T-helper 1 cell treated with Interleukin-12 subunit alpha and Interleukin-12 subunit beta and Interleukin-4 antibody, amounts not matched to agents 30 ng/mL and 1 ng/mL, for 36 hours (primary cell): ENCODE results near the gene RAB5B. TPM values are rescaled to one million over a fixed set of nuclear protein-coding genes. Genes with fewer than 3 reads are reported as not detected.
"Not testable (repeated sequence)": the region's sequence is repeated elsewhere in the genome, so short reads cannot be mapped to it uniquely, and the experiment has no call there.

Experiments
- intact Hi-C: fragments of 100-400 bp; cut with micrococcal nuclease; formaldehyde crosslinking; loops from one replicate; pipeline ENCODE4 v1.15.1; 2024
- total RNA-seq: library from RNA; stranded (reverse); gene quantifications from 2 replicates; pipeline ENCODE4 v1.2.3, GENCODE V29; 2022

RAB5B gene
- total RNA-seq, 1 donor from 2014 or later = 68.8 TPM

GRCh38 chr12:55979069-55979468 lies 5.2 kb downstream of the RAB5B start:
- intact Hi-C loops = no loop called here

GRCh38 chr12:55981882-55982281 lies 8.0 kb downstream of the RAB5B start:
- intact Hi-C loops = not testable (repeated sequence)

DNA sequence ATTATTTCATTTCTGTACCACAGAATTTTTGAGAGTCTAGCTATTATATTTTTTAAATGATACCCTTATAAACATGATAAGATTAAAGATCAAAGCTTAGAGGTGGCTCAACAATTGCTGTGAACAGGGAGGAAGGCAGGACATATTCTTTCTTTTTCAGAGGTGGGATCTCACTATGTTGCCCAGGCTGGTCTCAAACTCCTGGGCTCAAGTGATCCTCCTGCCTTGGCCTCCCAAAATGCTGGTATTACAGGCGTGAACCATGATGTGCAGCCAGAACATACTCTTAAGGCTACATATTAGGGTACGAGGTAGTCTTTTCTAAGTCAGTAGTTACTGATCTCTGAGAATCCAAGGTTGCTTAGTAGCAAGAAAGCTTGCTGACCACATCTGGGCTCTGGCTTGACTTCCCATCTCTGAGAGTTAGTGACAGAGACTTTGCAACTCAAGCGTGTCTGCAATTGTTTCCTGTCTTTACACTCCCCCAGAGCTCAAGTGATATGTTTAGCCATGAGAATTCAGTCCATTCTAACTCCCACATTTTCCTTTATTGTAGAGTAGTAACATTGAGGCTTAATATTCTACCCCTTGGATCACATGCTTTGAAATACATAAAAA lies 8.6 kb downstream of the RAB5B start:
- intact Hi-C loops = no loop called here

DNA sequence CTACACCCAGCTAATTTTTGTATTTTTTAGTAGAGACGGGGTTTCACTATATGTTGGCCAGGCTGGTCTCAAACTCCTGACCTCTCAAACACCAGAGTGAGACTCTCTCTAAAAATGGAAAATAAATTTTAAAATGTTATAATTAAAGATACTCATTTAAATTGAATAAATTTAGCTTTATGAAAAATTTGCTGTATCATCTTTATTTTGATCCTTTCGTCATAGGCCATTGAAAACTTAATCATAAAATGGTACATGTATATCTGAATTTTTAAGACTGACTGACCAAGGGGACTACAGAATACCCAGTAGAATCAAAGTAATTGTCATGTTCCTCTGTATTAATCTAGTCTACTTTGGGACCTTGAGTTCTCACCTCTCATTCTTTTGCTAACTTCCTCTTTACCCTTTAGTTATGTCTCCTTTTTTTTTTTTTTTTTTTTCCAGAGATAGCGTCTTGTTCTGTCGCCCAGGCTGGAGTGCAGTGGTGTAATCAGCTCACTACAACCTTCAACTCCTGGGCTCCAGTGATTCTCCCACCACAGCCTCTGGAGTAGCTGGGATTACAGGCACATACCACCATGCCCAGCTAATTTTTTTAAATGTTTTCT lies 9.5 kb downstream of the RAB5B start:
- intact Hi-C loops = no loop called here

GRCh38 chr12:55984861-55985260 lies 11.0 kb downstream of the RAB5B start:
- intact Hi-C loops = no loop called here

GRCh38 chr12:55985341-55985740 lies 11.5 kb downstream of the RAB5B start:
- intact Hi-C loops = no loop called here

DNA sequence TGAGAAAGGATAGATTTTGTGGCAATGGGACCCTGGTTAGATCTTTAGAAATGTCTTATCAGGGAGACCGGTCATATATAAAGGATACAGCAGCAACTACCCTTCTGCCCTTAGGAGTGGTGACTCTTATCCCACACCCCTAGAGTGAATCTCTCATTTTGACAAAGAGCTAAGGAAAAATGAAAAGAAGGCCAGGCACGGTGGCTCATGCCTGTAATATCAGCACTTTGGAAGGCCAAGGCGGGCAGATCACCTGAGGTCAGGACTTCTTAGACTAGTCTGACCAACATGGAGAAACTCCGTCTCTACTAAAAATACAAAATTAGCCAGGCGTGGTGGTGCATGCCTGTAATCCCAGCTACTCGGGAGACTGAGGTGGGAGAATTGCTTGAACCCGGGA lies 12.1 kb downstream of the RAB5B start:
- intact Hi-C loops = not testable (repeated sequence)

- intact Hi-C loops = no loop called here
Measured at GRCh38 chr12:55991110-55991509, 17.2 kb downstream of the RAB5B start.

GRCh38 chr12:55993230-55993853 lies 19.5 kb downstream of the RAB5B start:
- intact Hi-C loops = no loop called here

DNA sequence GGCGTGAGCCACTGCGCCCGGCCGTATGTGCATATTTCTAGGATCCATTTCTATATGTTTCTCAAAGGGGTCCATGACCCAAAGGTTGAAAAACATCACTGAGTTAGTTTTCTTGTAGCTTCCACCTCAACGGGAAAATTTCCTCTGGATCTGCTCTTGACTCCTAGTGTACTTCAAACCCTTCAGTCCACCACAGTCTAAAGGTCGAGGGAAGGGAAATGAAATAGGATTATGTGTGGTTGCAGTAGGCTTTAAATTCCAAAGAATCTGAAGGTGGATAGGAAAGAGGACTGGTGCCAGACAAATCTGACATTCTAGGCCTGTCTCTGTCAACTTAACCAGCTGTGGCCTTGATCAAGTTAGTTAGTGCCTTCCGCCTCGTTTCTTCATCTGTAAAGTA lies 21.5 kb downstream of the RAB5B start:
- intact Hi-C loops = no loop called here

- intact Hi-C loops = loop anchor here (1.0 to 2.0 kb wide), 9 partner anchors 11 to 258 kb away; partner anchors contain the start of genes DGKA, RPS26 and ZC3H10
Measured at GRCh38 chr12:55996201-55996714, 22.4 kb downstream of the RAB5B start.

DNA sequence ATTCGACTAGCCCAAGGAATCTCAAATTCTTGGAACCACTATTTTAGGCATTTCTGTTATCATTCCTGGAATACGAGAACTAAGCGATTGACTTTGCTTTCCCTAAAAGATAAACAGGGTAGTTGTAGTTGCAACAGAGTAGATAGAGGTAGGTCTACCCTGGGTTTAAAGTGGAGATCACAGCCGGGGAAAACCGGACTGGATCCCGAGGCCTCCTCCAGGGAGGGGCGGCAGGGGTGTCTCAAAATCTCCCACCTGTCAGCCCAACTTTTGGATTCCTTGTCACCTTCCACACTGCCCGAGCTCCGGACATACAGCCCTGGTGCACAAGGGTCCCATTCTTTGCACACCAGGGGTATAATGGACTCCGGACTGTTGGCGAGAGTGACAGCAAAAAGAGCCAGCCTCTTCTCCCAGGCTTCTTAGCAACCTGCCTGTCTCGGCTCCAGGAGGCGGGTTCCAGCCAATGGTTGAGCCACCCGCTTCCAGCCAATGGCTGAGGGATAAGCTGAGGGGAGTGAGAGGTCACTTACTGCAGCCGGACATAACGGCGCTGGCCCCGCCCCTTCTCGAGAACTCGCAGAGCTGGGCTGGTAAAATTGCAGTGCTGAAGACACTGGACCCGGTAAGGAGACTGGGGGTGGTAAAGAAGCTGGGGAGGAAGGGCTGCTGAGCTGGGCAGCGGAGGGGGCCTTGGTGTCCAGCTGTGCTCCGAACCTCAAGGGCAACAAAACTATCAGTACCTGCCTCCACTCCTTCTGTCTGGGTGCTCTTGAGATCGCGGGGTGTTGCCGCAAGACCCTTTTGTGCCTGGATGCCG lies 23.0 kb downstream of the RAB5B start, which contains the start of gene SUOX:
Gene SUOX, plus strand, starts transcription at position 562 of the 820 bp plus-strand sequence. CDS start 4,946 bp downstream, outside the sequence.
- intact Hi-C loops = loop anchor here (1.0 to 2.0 kb wide), 9 partner anchors 10 to 259 kb away; partner anchors contain the start of genes DGKA, RPS26 and ZC3H10

DNA sequence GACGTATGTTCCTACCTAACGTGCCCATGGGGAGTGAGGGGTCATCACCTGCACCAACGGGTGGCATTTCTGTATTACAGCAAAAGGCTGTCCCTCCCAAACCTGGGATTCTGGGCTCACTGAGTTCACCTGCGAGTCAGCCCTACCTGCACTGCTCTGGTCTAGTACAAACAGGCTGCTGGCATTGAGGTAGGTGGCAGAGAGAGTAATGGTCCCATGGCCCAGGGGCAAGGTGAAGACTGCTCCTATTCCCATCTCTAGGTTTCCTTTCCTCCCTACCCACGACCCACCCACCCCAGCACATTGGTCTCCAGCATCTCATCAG lies 23.6 kb downstream of the RAB5B start:
- intact Hi-C loops = loop anchor here (2.0 kb wide), 1 partner anchor 67 kb away; the partner anchor contains the start of gene DGKA

GRCh38 chr12:55999522-55999921 lies 25.6 kb downstream of the RAB5B start:
- intact Hi-C loops = not testable (repeated sequence)

GRCh38 chr12:55999999-56000540 lies 26.2 kb downstream of the RAB5B start:
- intact Hi-C loops = not testable (repeated sequence)

DNA sequence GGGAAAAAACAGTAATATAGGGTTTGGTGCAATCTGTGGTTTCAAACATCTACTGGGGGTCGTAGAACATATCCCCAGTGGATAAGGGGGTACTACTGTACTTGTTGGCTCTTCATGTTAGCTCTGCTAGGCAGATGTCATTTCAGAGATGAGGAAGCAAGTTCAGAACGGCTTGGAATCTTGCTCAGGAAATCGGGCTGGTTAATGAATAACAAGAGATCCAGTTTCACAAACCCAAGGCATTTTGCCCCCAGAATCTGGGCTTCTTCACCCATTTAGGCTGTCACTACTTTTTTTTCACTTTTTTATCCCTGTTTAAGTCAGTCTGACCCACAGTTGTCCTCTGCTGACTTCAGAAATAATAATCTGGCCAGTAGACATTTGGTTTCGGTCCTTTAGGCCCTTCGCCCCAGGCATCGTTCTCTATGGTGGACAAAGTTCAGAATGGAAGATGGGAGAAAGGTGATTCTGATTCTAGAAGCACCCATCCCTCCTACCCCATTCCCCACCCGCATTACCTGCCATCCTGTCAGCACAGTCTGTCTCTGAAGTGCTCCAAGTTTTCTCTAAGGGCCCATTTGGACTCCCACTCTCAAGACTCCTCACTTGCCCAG lies 27.7 kb downstream of the RAB5B start:
- intact Hi-C loops = no loop called here

DNA sequence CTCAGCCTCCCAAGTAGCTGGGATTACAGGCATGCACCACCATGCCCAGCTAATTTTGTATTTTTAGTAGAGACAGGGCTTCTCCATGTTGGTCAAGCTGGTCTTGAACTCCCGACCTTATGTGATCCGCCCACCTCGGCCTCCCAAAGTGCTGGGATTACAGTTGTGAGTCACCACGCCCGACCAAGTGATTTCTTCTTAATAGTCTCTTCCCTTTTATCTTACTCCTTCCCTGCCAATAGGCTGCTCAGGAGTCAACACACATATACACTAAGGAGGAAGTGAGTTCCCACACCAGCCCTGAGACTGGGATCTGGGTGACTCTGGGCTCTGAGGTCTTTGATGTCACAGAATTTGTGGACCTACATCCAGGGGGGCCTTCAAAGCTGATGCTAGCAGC lies 29.5 kb downstream of the RAB5B start:
- intact Hi-C loops = not testable (repeated sequence)

DNA sequence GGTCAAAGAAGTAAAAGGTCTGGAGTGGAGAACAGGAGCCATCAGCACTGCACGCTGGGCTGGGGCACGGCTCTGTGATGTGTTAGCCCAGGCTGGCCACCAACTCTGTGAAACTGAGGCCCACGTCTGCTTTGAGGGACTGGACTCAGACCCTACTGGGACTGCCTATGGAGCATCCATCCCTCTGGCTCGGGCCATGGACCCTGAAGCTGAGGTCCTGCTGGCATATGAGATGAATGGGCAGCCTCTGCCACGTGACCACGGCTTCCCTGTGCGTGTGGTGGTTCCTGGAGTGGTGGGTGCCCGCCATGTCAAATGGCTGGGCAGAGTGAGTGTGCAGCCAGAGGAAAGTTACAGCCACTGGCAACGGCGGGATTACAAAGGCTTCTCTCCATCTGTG lies 30.3 kb downstream of the RAB5B start:
- intact Hi-C loops = no loop called here

- intact Hi-C loops = loop anchor here (1.0 to 2.0 kb wide), 6 partner anchors 12 to 96 kb away; partner anchors contain the start of genes CDK2, IKZF4, PA2G4 and PMEL
Measured at GRCh38 chr12:56007564-56008559, 34.0 kb downstream of the RAB5B start.
